ENCODE results near the gene MAP3K2.

GRCh38 chr2:127259355-127259754, 128.4 kb downstream of the MAP3K2 start:
- TF ChIP-seq CTCF (IDR thresholded peaks at IDR 0.05), result no peak
- TF ChIP-seq EP300 (IDR thresholded peaks at IDR 0.05), result no peak
